HL-60/S4 (cell line): ENCODE data around the gene CPNE9.

ENCODE experiments used
- in situ Hi-C: fragments of 300-500 bp; cut with MboI; formaldehyde crosslinking; loops from 2 replicates; pipeline ENCODE4 v1.14.3; 2022; ENCODE audit warnings: low sequenced_read_pairs

Gene CPNE9

GRCh38 chr3:9739181-9739580, 35.5 kb downstream of the CPNE9 start:
- in situ Hi-C loops = no loop called here

GRCh38 chr3:9742560-9742959, 38.9 kb downstream of the CPNE9 start:
- in situ Hi-C loops = no loop called here

GRCh38 chr3:9743548-9743947, 39.9 kb downstream of the CPNE9 start:
- in situ Hi-C loops = no loop called here

- in situ Hi-C loops = no loop called here
Observed at GRCh38 chr3:9744162-9744561, 40.5 kb downstream of the CPNE9 start.

GRCh38 chr3:9745521-9745920, 41.9 kb downstream of the CPNE9 start:
- in situ Hi-C loops = no loop called here

GRCh38 chr3:9746330-9746729, 42.7 kb downstream of the CPNE9 start:
- in situ Hi-C loops = no loop called here

- in situ Hi-C loops = no loop called here
Observed at GRCh38 chr3:9747267-9747666, 43.6 kb downstream of the CPNE9 start.

GRCh38 chr3:9748031-9748430, 44.4 kb downstream of the CPNE9 start:
- in situ Hi-C loops = no loop called here

- in situ Hi-C loops = no loop called here
Observed at GRCh38 chr3:9749296-9749644, 45.6 kb downstream of the CPNE9 start.

- in situ Hi-C loops = no loop called here
Observed at GRCh38 chr3:9749645-9750555, 46.3 kb downstream of the CPNE9 start, which contains the start of gene OGG1. OGG1 (plus strand) TSS chr3:9749952; CDS start chr3:9750287, 335 bp downstream.

- in situ Hi-C loops = no loop called here
Observed at GRCh38 chr3:9750556-9751411, 47.2 kb downstream of the CPNE9 start.

GRCh38 chr3:9754678-9755077, 51.0 kb downstream of the CPNE9 start:
- in situ Hi-C loops = no loop called here

- in situ Hi-C loops = no loop called here
Observed at GRCh38 chr3:9757427-9757826, 53.8 kb downstream of the CPNE9 start.

- in situ Hi-C loops = no loop called here
Observed at GRCh38 chr3:9760779-9761505, 57.3 kb downstream of the CPNE9 start.

GRCh38 chr3:9761919-9762318, 58.3 kb downstream of the CPNE9 start:
- in situ Hi-C loops = no loop called here

- in situ Hi-C loops = no loop called here
Observed at GRCh38 chr3:9762871-9763270, 59.2 kb downstream of the CPNE9 start.

- in situ Hi-C loops = no loop called here
Observed at GRCh38 chr3:9765865-9766264, 62.2 kb downstream of the CPNE9 start.

- in situ Hi-C loops = no loop called here
Observed at GRCh38 chr3:9767418-9767817, 63.8 kb downstream of the CPNE9 start.

GRCh38 chr3:9768141-9768775, 64.6 kb downstream of the CPNE9 start:
- in situ Hi-C loops = no loop called here

- in situ Hi-C loops = no loop called here
Observed at GRCh38 chr3:9769012-9769411, 65.4 kb downstream of the CPNE9 start.
